Measurements from ENCODE around the gene GOSR2.

GRCh38 chr17:46917041-46917440 is 5.9 kb upstream of the GOSR2 start:
- no peak for TF ChIP-seq EZH2 (IDR thresholded peaks at IDR 0.05; ENCODE audit: low read depth)
- TF ChIP-seq CTCF (conservative IDR thresholded peaks at IDR 0.05): no peak
